GM12865 (cell line): ENCODE results near the gene MAGI3.
A peak's percentile ranks its signal among the peaks of the same experiment; 100 is the strongest.

Experiments used
- DNase-seq: peaks from one replicate; pipeline ENCODE4 v3.0.0; 2010; ENCODE audit warnings: low read depth
- H3K4me3 ChIP-seq: 2 replicates; pipeline ENCODE4 v1.5.1; 2011; ENCODE audit warnings: mild to moderate bottlenecking, low read depth, low read length, control low read depth
- CTCF ChIP-seq: IDR thresholded peaks from 2 replicates; pipeline ENCODE4 v1.5.1; 2011; ENCODE audit warnings: low read length, control low read depth, low read depth, inconsistent platforms; ENCODE audit not compliant: insufficient read depth; ENCODE audit errors: missing control alignments

MAGI3 gene

DNA sequence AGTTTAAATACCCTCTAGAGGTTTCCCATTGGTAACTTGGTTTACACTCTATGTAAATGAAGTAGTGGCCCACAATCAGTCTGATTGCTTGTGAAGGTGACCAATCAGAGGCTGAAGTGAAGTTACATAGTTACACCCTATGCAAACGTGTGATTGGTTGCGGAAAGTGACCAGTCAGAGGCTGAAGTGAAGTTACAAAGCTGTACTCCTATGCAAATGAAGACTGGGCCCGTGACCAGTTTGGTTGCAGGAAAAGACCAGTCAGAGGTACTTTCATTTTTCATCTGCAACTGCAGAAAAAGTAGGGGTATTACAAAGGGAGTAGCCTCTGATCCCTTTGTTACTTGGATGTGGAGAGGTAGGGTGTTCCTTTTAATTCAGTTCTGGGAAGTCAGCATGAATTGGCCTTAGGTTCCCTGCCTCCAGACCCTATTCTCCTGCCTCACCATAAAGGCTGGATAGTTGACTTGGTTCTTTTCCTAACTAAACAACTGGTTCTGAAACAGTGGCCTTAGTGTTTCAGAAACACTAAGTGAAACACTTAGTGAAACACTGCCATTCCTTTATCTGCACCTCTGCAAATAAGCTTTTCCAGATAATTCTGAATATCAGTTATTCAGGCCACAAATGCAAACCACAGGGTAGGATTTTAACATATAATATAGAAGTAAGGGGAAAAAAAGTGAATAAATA lies 39.3 kb downstream of the MAGI3 start:
- no peak for TF ChIP-seq CTCF
- DNase-seq, result peak; percentile 26
- no peak overlapping the region for H3K4me3 ChIP-seq

DNA sequence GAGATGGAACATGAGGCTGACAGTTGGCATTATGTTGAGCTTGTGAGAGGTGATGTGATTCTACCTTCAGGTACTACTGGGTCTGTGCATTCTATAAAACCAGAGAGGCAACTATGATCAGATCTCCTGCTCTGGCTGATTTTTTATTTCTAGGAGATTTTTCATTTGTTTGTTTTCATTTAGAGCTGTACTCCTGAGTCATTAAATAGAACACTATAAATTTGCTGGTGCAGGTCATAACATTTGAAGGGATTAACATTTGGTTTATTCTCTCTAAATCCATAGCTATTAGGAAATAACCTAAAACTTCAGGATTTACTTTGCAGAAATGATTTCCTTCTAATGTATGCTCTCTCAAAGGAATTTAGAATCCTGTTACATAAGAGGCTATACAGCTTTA lies 42.9 kb downstream of the MAGI3 start:
- no peak overlapping the region for H3K4me3 ChIP-seq
- DNase-seq, result no peak
- TF ChIP-seq CTCF, result no peak

GRCh38 chr1:113434081-113434873 lies 44.0 kb downstream of the MAGI3 start:
- no peak for TF ChIP-seq CTCF
- H3K4me3 ChIP-seq, result no peak overlapping the region
- DNase-seq, result no peak

DNA sequence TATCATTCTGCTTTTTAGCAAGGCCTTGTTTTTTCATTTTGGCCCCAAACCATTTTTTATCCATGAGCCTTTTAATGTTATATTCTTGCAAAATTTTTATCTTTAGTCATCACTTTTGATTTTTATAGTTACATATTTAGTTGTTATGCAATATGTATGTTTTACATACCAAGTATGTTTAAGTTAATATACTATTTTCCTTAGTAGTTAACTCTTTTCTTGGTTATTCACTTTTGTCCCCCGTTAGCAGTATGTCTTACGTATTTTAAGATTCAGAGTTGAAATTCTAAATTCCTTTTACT lies 44.5 kb downstream of the MAGI3 start:
- no peak overlapping the region for H3K4me3 ChIP-seq
- DNase-seq, result no peak
- TF ChIP-seq CTCF, result no peak

DNA sequence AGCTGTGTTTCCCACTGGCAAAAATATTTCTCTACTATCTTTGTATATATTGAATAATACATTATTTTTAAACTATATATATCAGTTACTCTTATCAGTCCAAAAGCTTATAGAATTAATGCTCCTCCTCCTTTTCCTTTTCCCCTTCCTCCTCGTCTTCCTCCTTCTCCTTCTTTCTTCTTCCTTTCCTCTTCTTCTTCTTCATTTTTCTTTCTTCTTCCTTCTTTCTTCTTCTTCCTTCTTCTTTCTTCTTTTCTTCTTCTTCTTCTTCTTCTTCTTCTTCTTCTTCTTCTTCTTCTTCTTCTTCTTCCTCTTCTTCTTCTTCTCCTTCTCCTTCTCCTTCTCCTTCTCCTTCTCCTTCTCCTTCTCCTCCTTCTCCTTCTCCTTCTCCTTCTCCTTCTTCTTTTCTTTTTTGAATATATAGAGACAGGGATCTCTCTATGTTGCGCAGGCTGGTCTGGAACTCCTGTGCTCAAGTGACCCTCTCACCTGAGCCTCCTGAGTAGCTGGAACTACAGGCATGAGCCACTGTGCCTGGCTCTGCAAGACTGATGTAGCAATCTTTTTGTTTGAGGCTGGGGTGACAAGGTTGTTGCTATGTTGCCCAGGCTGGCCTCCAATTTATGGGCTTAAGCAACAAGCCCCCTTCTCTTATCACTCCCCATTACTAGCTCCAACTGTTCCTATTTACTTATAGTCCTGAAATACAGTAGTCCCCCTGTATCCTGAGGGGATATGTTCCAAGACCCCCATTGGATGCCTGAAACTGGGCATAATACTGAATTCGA lies 47.4 kb downstream of the MAGI3 start:
- no peak for DNase-seq
- H3K4me3 ChIP-seq, result no peak overlapping the region
- TF ChIP-seq CTCF, result no peak

GRCh38 chr1:113438505-113439276 lies 48.4 kb downstream of the MAGI3 start:
- H3K4me3 ChIP-seq, result no peak overlapping the region
- no peak for DNase-seq
- no peak for TF ChIP-seq CTCF
